Measurements from ENCODE around the gene PTTG1IP2.

Gene PTTG1IP2

DNA sequence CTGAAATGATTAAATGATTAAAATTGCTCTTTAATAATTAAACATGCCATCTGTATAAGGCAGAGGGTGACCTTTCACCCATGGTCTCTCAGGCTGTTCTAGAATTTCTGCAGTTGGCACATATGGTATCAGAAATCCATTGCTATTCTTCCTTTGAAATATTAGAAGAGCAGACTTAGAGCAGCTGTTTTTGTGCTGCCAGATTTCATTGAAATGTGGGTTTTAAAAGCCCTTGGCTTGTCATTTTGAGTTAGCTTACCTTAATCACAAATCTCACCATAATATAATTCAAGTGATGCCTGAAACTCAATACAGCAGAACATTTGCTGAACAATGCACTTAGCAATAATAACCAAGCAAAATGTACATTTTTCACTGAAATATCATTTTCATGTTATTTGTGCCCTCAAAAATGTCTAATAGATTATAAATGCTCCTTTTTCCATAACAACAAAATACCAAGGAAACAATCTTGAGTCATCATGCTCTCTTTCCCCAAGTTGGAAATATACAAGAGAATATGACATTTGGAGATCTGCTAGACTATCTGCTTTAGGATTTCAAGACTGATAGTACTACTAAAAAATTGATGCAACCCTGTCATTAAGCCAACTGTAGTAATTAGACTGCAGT lies 16.1 kb upstream of the PTTG1IP2 start:
- TF ChIP-seq TAF1 (IDR thresholded peaks at IDR 0.05; ENCODE audit: borderline replicate concordance, insufficient read depth, low read length): no peak
- TF ChIP-seq FOXP2 (optimal IDR thresholded peaks at IDR 0.05; ENCODE audit: borderline replicate concordance, extremely low read depth, extremely low read length, insufficient read depth): no peak
- no peak for TF ChIP-seq REST (IDR thresholded peaks at IDR 0.05; ENCODE audit: insufficient read depth in 1 of 2, low read depth in 2 of 2, low read length in 2 of 2)
- TF ChIP-seq SIN3A (IDR thresholded peaks at IDR 0.05; ENCODE audit: borderline replicate concordance, insufficient read depth, low read length): no peak
- no peak for TF ChIP-seq POLR2AphosphoS5 (IDR thresholded peaks at IDR 0.05; ENCODE audit: low read depth, low read length)

DNA sequence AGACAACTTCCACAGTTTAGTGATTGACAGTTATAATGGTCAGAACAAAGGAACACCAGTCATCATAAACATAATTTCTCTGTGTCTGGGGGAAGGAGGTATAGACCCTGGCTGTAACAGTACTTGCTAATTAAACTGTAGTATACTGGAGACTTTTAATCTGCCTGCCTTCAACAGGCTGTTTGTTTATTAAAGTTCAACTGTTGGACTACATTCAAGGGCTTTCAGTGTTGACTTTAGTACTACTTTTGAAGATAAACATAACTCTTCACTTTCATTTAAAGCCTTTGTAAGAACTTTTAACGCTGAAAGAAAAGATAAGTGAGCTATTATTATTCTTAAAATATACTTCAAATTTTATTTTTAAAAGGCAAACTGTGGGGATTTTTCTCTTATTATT lies 15.5 kb upstream of the PTTG1IP2 start:
- TF ChIP-seq REST (IDR thresholded peaks at IDR 0.05; ENCODE audit: insufficient read depth in 1 of 2, low read depth in 2 of 2, low read length in 2 of 2) (no peak), POLR2AphosphoS5 (IDR thresholded peaks at IDR 0.05; ENCODE audit: low read depth, low read length) (no peak), SIN3A (IDR thresholded peaks at IDR 0.05; ENCODE audit: borderline replicate concordance, insufficient read depth, low read length) (no peak), FOXP2 (optimal IDR thresholded peaks at IDR 0.05; ENCODE audit: borderline replicate concordance, extremely low read depth, extremely low read length, insufficient read depth) (no peak), TAF1 (IDR thresholded peaks at IDR 0.05; ENCODE audit: borderline replicate concordance, insufficient read depth, low read length) (no peak)

DNA sequence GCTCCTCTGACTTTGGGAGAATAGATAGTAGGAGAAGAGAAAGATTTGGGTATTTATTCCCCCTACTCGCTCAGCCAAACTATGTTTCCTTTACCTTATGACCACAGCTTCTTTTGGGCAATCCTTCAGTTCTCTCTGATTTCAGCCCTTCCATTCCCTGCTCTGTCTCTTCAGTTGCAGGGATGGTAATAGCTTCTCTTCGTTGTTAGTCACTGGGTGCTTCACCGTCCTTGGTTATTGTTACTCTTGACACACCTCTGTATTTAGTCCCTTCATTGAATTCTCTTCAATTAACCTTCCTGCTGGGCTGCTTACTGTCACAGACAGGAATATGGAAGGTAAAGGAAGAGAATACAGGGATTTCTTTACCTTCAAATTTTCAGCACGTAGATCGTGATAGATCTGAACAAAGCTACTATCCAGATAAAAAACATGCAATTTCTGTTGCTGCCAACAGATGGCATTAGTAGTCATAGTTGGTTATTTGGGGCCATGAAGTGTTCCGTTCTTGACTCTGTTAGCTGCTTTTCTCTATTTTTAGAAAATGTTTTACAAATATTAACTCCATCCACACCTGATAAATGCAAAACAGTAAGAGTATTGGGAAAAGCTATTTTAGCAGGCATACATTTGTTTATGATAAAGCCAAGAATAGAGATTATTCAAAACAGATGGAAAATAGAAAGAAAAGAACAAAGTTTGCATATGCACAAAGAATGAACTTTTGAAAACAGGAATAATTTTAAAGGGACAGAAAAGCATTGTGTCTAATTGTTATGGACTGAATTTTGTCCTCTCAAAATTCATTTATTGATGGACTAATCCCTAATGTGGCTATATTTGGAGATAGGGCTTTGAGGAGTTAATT lies 14.0 kb upstream of the PTTG1IP2 start:
- TF ChIP-seq SIN3A (IDR thresholded peaks at IDR 0.05; ENCODE audit: borderline replicate concordance, insufficient read depth, low read length) (no peak), REST (IDR thresholded peaks at IDR 0.05; ENCODE audit: insufficient read depth in 1 of 2, low read depth in 2 of 2, low read length in 2 of 2) (no peak), TAF1 (IDR thresholded peaks at IDR 0.05; ENCODE audit: borderline replicate concordance, insufficient read depth, low read length) (no peak), FOXP2 (optimal IDR thresholded peaks at IDR 0.05; ENCODE audit: borderline replicate concordance, extremely low read depth, extremely low read length, insufficient read depth) (no peak), POLR2AphosphoS5 (IDR thresholded peaks at IDR 0.05; ENCODE audit: low read depth, low read length) (no peak)

DNA sequence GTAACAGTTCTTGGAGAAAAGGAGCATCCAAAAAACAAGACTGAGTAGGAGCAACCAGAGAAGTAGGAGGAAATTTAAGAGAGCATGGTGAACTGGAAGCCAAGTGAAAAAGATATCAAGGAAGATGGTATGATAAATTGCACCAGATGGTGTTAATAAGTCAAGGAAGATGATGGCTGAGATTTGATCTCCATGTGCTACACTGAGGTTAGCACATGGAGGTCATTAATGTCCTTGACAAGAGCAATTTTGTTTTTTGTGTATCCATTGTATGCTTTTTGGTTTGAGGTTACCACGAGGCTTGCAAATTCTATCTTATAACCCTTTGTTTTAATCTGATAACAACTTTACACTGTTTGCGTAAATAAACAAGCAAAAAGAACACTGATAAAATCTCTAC lies 11.3 kb upstream of the PTTG1IP2 start:
- TF ChIP-seq SIN3A (IDR thresholded peaks at IDR 0.05; ENCODE audit: borderline replicate concordance, insufficient read depth, low read length): no peak
- no peak for TF ChIP-seq POLR2AphosphoS5 (IDR thresholded peaks at IDR 0.05; ENCODE audit: low read depth, low read length)
- TF ChIP-seq REST (IDR thresholded peaks at IDR 0.05; ENCODE audit: insufficient read depth in 1 of 2, low read depth in 2 of 2, low read length in 2 of 2): no peak
- TF ChIP-seq FOXP2 (optimal IDR thresholded peaks at IDR 0.05; ENCODE audit: borderline replicate concordance, extremely low read depth, extremely low read length, insufficient read depth): no peak
- TF ChIP-seq TAF1 (IDR thresholded peaks at IDR 0.05; ENCODE audit: borderline replicate concordance, insufficient read depth, low read length): no peak
